Stimulated activated naive CD8-positive, alpha-beta T cell treated with anti-CD3 and anti-CD28 coated beads, Interleukin-15, Interleukin-2, amounts not matched to agents 100 ng/mL and 50 ng/mL, for 24 hours (primary cell): ENCODE results near the gene MAPKAPK5.

Experiments used
- H3K27ac Mint-ChIP-seq: one replicate; pipeline ENCODE4 v1.8.0; 2021; ENCODE audit warnings: mild to moderate bottlenecking, mixed read lengths
- H3K27me3 Mint-ChIP-seq: one replicate; pipeline ENCODE4 v1.8.0; 2021; ENCODE audit warnings: mixed read lengths
- H3K36me3 Mint-ChIP-seq: one replicate; pipeline ENCODE4 v1.8.0; 2021; ENCODE audit warnings: low read depth, mixed read lengths
- H3K4me1 Mint-ChIP-seq: one replicate; pipeline ENCODE4 v1.8.0; 2021; ENCODE audit warnings: low read depth, mixed read lengths
- H3K4me3 Mint-ChIP-seq: one replicate; pipeline ENCODE4 v1.8.0; 2021; ENCODE audit warnings: mild to moderate bottlenecking, mixed read lengths
- H3K9me3 Mint-ChIP-seq: one replicate; pipeline ENCODE4 v1.8.0; 2021; ENCODE audit warnings: mixed read lengths

Gene MAPKAPK5

DNA sequence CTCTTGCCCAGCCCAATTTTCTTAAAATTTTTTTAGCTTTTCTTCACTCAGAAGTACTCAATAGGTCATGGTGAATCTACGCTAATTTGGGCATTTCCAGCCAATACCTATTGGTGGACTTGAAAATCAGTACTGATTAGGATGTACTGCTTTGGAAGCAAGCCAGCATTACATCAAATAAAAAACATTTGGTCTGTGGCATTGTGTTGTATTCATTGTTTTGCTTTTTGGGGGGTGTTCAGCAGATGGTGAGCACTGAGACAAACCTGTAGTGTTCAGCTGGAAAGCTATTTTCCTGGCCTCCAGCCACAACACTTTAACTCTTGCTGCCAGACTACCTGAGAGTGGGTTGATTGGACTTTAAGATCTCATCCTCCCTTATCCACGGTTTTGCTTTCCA, 4.0 kb downstream of the MAPKAPK5 start:
- no peaks in the 10 kb centered on the region for H3K27me3 Mint-ChIP-seq
- H3K4me1 Mint-ChIP-seq = peaks cover 55% of the 10 kb centered on the region
- no peak overlapping the region for H3K27ac Mint-ChIP-seq
- H3K9me3 Mint-ChIP-seq = no peaks in the 10 kb centered on the region
- H3K4me3 Mint-ChIP-seq = no peak overlapping the region
- peaks cover 51% of the 10 kb centered on the region for H3K36me3 Mint-ChIP-seq

DNA sequence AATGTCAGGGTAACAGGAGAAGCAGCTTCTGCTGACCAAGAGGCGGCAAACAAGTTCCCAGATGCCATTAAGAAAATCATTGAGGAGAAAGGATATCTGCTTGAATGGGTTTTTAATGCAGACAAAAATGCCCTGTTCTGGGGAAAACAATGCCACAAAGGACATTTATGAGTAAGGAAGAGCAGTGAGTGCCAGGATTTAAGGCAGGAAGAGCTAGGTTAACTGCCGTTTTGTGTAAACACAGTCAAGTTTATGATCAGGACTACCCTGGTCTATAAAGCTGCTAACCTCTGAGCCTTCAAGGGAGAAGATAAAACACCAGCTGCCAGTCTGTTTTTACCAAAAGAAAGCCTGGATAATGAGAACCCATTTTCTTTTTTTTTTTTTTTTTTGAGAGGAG, 8.5 kb downstream of the MAPKAPK5 start:
- H3K4me3 Mint-ChIP-seq = no peak overlapping the region
- no peaks in the 10 kb centered on the region for H3K9me3 Mint-ChIP-seq
- peaks cover 45% of the 10 kb centered on the region for H3K4me1 Mint-ChIP-seq
- H3K36me3 Mint-ChIP-seq = peaks cover 61% of the 10 kb centered on the region
- H3K27me3 Mint-ChIP-seq = no peaks in the 10 kb centered on the region
- H3K27ac Mint-ChIP-seq = no peak overlapping the region

DNA sequence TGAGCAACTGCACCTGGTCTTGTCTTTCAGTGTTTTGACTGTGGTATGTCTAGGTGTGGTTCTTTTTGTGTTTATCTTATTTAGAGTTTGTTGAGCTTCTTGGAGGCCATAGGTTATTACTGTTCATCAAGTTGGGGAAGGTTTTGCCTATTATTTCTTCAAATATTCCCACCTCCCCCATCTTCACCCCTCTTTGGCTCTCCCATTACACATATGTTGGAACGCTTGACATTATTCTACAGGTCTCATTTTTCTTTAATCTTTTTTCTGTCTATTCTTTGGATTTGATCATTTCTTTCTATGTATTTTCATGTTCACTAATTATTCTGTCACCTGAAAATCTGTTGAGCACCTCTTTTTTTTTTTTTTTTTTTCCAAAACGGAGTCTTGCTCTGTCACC, 16.2 kb downstream of the MAPKAPK5 start:
- H3K4me3 Mint-ChIP-seq = no peak overlapping the region
- H3K4me1 Mint-ChIP-seq = peaks cover 31% of the 10 kb centered on the region

GRCh38 chr12:111858778-111859177, 16.8 kb downstream of the MAPKAPK5 start:
- no peak overlapping the region for H3K27ac Mint-ChIP-seq
- peaks cover 31% of the 10 kb centered on the region for H3K4me1 Mint-ChIP-seq
- H3K9me3 Mint-ChIP-seq = no peaks in the 10 kb centered on the region
- no peak overlapping the region for H3K4me3 Mint-ChIP-seq
- no peaks in the 10 kb centered on the region for H3K27me3 Mint-ChIP-seq
- H3K36me3 Mint-ChIP-seq = peaks cover 49% of the 10 kb centered on the region

More for the DNA sequence above, 16.2 kb downstream of the MAPKAPK5 start:
- Mint-ChIP-seq H3K36me3 (peaks cover 47% of the 10 kb centered on the region), H3K27ac (no peak overlapping the region), H3K9me3 (no peaks in the 10 kb centered on the region), H3K27me3 (no peaks in the 10 kb centered on the region)

DNA sequence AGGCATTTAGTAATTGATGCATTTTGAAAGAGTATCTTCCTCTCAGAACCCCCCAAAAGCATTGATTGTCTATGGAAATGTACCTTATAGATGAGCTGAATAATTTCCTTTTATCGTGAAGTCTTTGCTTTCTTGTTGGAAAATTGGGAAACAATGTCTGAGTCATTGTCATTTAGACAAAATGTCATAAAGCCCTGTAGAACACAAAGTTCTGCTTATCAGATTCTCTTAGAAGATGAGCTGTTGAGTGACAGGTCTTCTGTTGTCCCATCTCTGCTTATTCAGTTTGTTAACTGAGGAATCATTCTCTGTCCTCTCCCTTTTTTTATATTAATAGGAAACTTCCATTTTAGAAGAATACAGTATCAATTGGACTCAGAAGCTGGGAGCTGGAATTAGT, 22.9 kb downstream of the MAPKAPK5 start:
- H3K4me1 Mint-ChIP-seq = peaks cover 16% of the 10 kb centered on the region
- no peaks in the 10 kb centered on the region for H3K9me3 Mint-ChIP-seq
- H3K4me3 Mint-ChIP-seq = no peak overlapping the region
- H3K36me3 Mint-ChIP-seq = peaks cover 59% of the 10 kb centered on the region
- H3K27ac Mint-ChIP-seq = no peak overlapping the region
- H3K27me3 Mint-ChIP-seq = no peaks in the 10 kb centered on the region

- Mint-ChIP-seq H3K9me3 (no peaks in the 10 kb centered on the region), H3K27me3 (no peaks in the 10 kb centered on the region), H3K4me1 (peaks cover 8% of the 10 kb centered on the region), H3K36me3 (peaks cover 69% of the 10 kb centered on the region), H3K4me3 (no peak overlapping the region), H3K27ac (no peak overlapping the region)
Measured at GRCh38 chr12:111867531-111867930, 25.5 kb downstream of the MAPKAPK5 start.

GRCh38 chr12:111868676-111869588, 26.9 kb downstream of the MAPKAPK5 start:
- Mint-ChIP-seq H3K27ac (no peak overlapping the region), H3K9me3 (no peaks in the 10 kb centered on the region), H3K4me3 (no peak overlapping the region), H3K27me3 (no peaks in the 10 kb centered on the region), H3K4me1 (peaks cover 5% of the 10 kb centered on the region), H3K36me3 (peaks cover 73% of the 10 kb centered on the region)

DNA sequence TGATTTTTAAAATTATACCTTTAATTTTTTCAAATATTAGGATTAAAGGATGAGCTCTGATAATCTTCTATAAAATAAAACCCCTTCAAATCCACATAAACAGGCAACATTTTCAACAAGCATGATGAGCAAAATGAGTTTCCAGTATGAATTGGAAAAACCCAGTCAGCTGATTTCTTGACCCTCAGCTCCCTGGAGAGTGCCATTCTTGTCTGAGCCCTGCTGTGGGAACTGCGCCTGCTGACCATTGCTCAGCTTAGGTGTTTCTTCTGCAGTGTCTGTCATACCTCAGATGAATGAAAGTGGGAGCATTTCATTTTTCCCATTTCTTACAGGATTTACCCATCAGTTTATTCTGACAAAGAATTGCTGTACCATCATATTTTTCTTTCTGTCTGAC, 27.6 kb downstream of the MAPKAPK5 start:
- Mint-ChIP-seq H3K9me3 (no peaks in the 10 kb centered on the region), H3K36me3 (peaks cover 73% of the 10 kb centered on the region), H3K4me1 (peaks cover 5% of the 10 kb centered on the region), H3K27me3 (no peaks in the 10 kb centered on the region), H3K27ac (no peak overlapping the region), H3K4me3 (no peak overlapping the region)

DNA sequence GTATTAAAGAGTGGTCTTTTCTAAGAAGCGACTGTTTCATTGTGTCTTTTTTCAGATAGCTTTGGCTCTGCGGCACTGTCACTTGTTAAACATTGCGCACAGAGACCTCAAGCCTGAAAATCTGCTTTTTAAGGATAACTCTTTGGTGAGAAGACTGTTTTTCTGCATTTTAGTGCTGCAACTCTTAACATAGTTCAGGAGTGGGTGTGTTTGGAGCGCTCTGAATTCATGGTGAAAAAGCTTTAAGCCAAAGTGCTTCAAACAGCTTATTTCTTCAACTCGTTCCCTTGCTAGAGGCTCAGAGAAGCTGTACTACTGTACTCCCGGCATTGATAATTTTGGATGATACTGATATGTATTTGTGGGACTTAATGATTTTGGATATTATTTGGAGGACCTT, 28.2 kb downstream of the MAPKAPK5 start:
- H3K9me3 Mint-ChIP-seq = no peaks in the 10 kb centered on the region
- H3K36me3 Mint-ChIP-seq = peaks cover 71% of the 10 kb centered on the region
- no peaks in the 10 kb centered on the region for H3K27me3 Mint-ChIP-seq
- H3K4me1 Mint-ChIP-seq = peaks cover under 1% of the 10 kb centered on the region
- no peak overlapping the region for H3K4me3 Mint-ChIP-seq
- no peak overlapping the region for H3K27ac Mint-ChIP-seq

- H3K9me3 Mint-ChIP-seq = no peaks in the 10 kb centered on the region
- H3K27me3 Mint-ChIP-seq = no peaks in the 10 kb centered on the region
- no peaks in the 10 kb centered on the region for H3K4me1 Mint-ChIP-seq
- H3K36me3 Mint-ChIP-seq = peaks cover 73% of the 10 kb centered on the region
- H3K4me3 Mint-ChIP-seq = no peak overlapping the region
- no peak overlapping the region for H3K27ac Mint-ChIP-seq
Measured at GRCh38 chr12:111870706-111871105, 28.7 kb downstream of the MAPKAPK5 start.

- Mint-ChIP-seq H3K4me3 (no peak overlapping the region), H3K4me1 (no peaks in the 10 kb centered on the region), H3K9me3 (no peaks in the 10 kb centered on the region), H3K27ac (no peak overlapping the region), H3K27me3 (no peaks in the 10 kb centered on the region), H3K36me3 (peaks cover 73% of the 10 kb centered on the region)
Measured at GRCh38 chr12:111873113-111873512, 31.1 kb downstream of the MAPKAPK5 start.

GRCh38 chr12:111881716-111882115, 39.7 kb downstream of the MAPKAPK5 start:
- Mint-ChIP-seq H3K9me3 (no peaks in the 10 kb centered on the region), H3K36me3 (peaks cover 77% of the 10 kb centered on the region), H3K4me1 (no peaks in the 10 kb centered on the region), H3K4me3 (no peak overlapping the region), H3K27ac (no peak overlapping the region), H3K27me3 (no peaks in the 10 kb centered on the region)

DNA sequence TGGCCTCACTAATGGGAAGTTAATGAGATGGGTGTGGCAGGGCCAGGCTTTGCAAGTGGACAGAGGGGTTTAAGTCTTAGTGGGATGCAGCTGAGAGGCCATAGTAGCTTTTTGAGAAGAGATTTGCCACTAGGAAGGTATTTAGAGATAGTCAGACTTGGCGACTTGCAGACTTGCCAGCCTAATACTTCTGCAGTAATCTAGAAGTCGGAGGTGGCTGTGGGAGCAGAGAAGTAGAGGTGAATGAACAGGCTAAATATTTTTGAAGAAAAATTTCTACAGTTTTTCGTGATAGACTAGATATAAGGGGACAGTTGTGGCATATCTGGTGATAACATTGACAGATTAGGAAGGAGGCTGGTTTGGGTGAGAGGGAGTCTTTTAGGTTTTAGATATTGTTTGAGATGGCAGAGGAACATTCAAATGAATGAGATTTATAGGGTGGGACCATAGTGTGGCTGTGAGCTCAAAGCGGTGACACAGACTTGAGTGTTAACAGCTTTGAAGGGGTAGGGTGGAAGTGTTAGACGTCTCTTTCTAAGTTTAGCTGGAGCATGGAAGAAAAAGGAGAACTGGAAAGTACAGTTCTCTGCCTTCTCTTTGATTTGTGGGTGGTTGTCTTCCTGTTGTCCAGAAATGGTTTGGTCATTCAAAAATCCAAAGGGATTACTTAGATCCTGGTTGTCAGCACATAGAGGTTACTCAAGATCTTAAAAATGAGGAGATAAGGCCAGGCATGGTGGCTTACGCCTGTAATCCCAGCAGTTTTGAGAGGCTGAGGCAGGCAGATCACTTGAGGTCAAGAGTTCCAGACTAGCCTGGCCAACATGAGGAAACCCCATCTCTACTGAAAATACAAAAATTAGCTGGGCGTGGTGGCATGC, 44.9 kb downstream of the MAPKAPK5 start:
- no peaks in the 10 kb centered on the region for H3K9me3 Mint-ChIP-seq
- no peak overlapping the region for H3K27ac Mint-ChIP-seq
- H3K4me3 Mint-ChIP-seq = no peak overlapping the region
- no peaks in the 10 kb centered on the region for H3K27me3 Mint-ChIP-seq
- H3K36me3 Mint-ChIP-seq = peaks cover 84% of the 10 kb centered on the region
- no peaks in the 10 kb centered on the region for H3K4me1 Mint-ChIP-seq

- no peaks in the 10 kb centered on the region for H3K9me3 Mint-ChIP-seq
- H3K36me3 Mint-ChIP-seq = peaks cover 86% of the 10 kb centered on the region
- H3K4me1 Mint-ChIP-seq = no peaks in the 10 kb centered on the region
- no peak overlapping the region for H3K27ac Mint-ChIP-seq
- H3K27me3 Mint-ChIP-seq = no peaks in the 10 kb centered on the region
- no peak overlapping the region for H3K4me3 Mint-ChIP-seq
Measured at GRCh38 chr12:111887926-111888745, 46.1 kb downstream of the MAPKAPK5 start.
